ENCODE data around the gene MEX3D. TPM values are rescaled to one million over a fixed set of nuclear protein-coding genes. Genes with fewer than 3 reads are reported as not detected.

Gene MEX3D
- total RNA-seq, 1 donor from 2014 or later, result 134 TPM

- peak overlapping the region; percentile 82 for H3K4me3 ChIP-seq (ENCODE audit: low read depth, low read length)
- DNase-seq (ENCODE audit: low read depth), result no peak
- TF ChIP-seq CTCF (conservative IDR thresholded peaks at IDR 0.05; ENCODE audit: low read depth, low read length), result no peak
Observed at GRCh38 chr19:1593501-1593772, 25.3 kb upstream of the MEX3D start.

DNA sequence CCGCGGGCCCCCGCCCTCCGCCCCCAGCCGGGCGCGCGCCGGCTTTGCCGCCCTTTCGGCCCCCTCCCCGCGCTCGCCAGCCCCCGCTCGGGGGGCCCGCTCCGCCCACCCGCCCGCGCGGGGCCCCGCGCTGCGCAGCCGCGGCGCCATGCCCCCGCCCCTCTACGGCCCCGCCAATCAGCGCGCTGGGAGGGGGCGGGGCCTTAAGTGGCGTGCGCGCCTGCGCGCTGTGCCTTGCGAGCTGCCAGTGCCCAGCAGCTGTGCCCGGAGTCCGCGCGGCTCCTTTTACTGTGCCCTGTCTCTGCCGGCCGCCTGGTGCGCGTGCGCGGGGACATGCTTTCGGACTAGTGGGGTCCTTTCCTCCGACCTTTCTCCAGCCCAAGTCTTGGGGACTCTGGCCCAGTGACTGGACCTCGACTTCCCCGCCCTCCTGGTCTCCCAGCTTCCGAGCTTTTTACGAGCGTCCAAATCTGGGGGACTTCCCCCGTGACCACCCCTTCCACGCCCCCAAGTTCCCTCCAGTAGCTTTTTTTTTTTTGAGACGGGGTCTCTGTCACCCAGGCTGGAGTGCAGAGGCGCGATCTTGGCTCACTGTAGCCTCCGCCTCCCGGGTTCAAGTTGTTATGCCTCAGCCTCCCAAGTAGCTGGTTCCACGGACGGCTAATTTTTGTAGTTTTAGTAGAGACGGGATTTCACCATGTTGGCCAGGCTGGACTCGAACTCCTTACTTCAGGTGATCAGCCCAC is 24.8 kb upstream of the MEX3D start, which contains the start of gene MBD3:
MBD3 (minus strand) TSS at position 111 of the 746 bp plus-strand sequence. CDS start 234 bp downstream, outside the sequence.
- TF ChIP-seq CTCF (conservative IDR thresholded peaks at IDR 0.05; ENCODE audit: low read depth, low read length), result no peak
- H3K4me3 ChIP-seq (ENCODE audit: low read depth, low read length), result peak within 1 kb of the TSS; percentile 95
- peak; percentile 41 for DNase-seq (ENCODE audit: low read depth)

DNA sequence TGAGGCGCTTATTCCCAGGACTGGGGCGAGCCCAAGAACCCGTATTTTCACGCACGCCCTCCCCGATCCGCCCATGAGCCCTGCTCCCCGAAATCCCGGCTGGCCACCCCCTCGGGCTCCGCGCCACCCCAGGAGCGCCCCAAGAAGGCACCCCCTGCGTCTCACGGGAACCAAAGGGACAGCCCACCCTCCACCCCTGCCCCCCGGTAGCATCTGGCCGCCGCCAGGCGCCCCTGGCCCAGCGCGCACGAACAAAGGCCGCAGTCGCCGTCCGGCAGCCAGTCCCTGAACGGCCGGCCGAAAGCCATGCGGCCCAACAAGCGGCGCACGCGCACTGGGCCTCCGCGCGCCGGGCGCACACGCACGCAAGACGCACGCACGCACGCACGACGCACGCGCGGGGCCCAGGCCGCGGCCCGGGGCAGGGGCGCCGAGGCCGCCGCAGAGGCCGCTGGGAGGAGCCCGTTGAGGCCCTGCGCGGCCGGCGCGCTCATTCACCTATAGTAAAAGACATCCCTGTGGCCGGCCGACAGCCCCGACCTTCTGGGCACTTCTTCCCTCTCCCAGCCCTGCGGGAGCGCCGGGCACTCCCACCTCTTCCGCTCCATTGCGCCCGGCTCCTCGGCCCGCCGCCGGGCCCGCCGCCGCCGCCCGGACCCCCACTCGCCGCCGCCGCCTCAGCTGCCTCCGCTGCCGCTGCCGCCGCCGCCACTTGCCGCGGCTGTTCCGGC is 24.1 kb upstream of the MEX3D start:
- DNase-seq (ENCODE audit: low read depth), result no peak
- no peak for TF ChIP-seq CTCF (conservative IDR thresholded peaks at IDR 0.05; ENCODE audit: low read depth, low read length)
- H3K4me3 ChIP-seq (ENCODE audit: low read depth, low read length), result peak overlapping the region; percentile 95

GRCh38 chr19:1591421-1592023 is 23.4 kb upstream of the MEX3D start:
- no peak for TF ChIP-seq CTCF (conservative IDR thresholded peaks at IDR 0.05; ENCODE audit: low read depth, low read length)
- H3K4me3 ChIP-seq (ENCODE audit: low read depth, low read length), result peak overlapping the region; percentile 95
- no peak for DNase-seq (ENCODE audit: low read depth)

DNA sequence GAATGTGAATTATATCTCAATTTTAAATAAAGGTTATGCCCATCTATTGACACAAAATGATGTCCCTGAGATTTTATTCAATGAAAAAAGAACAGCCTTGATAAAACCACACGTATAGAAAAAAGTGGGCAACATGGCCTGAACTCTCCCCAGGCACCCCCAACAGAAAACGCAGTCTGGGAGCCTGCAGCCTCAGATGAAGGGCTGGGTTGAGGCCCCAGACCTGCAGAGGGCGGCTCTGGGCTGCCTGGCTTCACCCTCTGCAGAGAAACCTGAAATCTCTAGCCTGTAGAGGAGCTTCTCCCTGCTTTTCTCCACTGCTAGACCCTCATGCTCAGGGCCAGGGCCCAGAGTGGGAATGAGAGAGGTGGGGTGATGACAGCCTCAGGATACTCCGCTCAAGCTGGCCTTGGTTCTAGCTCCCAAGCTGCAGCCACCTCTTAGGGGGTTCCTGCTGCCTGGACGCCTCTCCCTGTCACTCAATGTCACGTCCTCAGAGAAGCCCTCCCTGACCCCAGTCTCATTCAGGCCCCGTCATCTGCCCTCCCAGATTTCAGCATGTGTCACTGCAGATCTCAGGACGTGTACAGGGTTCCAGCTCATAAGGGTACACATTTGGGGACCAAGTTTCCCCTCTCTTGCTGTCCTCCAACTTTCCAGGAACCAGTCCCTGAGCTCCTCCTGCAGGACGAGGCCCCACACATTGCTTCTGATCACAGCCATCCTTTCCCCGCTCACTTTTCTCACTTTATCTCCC is 22.7 kb upstream of the MEX3D start:
- no peak for DNase-seq (ENCODE audit: low read depth)
- H3K4me3 ChIP-seq (ENCODE audit: low read depth, low read length), result peak overlapping the region; percentile 95

More for the DNA sequence above, 22.7 kb upstream of the MEX3D start:
- TF ChIP-seq CTCF (conservative IDR thresholded peaks at IDR 0.05; ENCODE audit: low read depth, low read length), result peak; percentile 47

All from epithelial cell of proximal tubule (primary cell).